ENCODE measurements around the gene WDFY4. TPM values are rescaled to one million over a fixed set of nuclear protein-coding genes. Genes with fewer than 3 reads are reported as not detected.

The WDFY4 gene
- total RNA-seq, 1 experiment from 2014 or later = not detected

GRCh38 chr10:48820699-48821098 is 136.0 kb downstream of the WDFY4 start:
- Mint-ChIP-seq H3K4me1 (no peaks in the 10 kb centered on the region), H3K36me3 (ENCODE audit: insufficient read depth in 1 of 3, low read depth in 3 of 3) (no peaks in the 10 kb centered on the region), H3K27me3 (ENCODE audit: low read depth) (peaks cover 6% of the 10 kb centered on the region)

More at GRCh38 chr10:48820699-48821098, 136.0 kb downstream of the WDFY4 start:
- H2BK20ac ChIP-seq (ENCODE audit: low read depth, low read length, poor library complexity, severe bottlenecking) = no peak overlapping the region
- H3T11ph ChIP-seq (ENCODE audit: low read length) = no peak overlapping the region
- no peak overlapping the region for H3K18ac ChIP-seq (ENCODE audit: insufficient read length, low read depth, low read length)
- H3K4ac ChIP-seq (ENCODE audit: low read depth, low read length) = no peak overlapping the region
- no peak overlapping the region for H3K56ac ChIP-seq (ENCODE audit: insufficient read length, low read depth, low read length)
- H4K5ac ChIP-seq (ENCODE audit: insufficient read length, low read depth, low read length) = no peak overlapping the region
- TF ChIP-seq CTCF (conservative IDR thresholded peaks at IDR 0.05) = no peak
- H3K9me3 ChIP-seq (ENCODE audit: control insufficient read depth, low read depth, low read length) = no peaks in the 10 kb centered on the region
- H3K79me2 ChIP-seq (ENCODE audit: insufficient read depth, low read length) = no peaks in the 10 kb centered on the region
- H3K14ac ChIP-seq (ENCODE audit: insufficient read depth, low read length) = no peak overlapping the region; the same call in 1 of the 2 replicates
- no peaks in the 10 kb centered on the region for H3K23me2 ChIP-seq (ENCODE audit: insufficient read length, low read depth, low read length, poor library complexity, severe bottlenecking)
- no peak overlapping the region for H2BK5ac ChIP-seq (ENCODE audit: insufficient read length, low read length)
- H2BK12ac ChIP-seq (ENCODE audit: insufficient read length, low read depth, low read length) = no peak overlapping the region
- Mint-ChIP-seq H3K27ac (no peak overlapping the region; a peak in 1 of 7 replicates), H3K9me3 (no peaks in the 10 kb centered on the region; a peak in 1 of 5 replicates), H3K4me3 (no peak overlapping the region)
- no peak overlapping the region for H3K9ac ChIP-seq (ENCODE audit: extremely low read depth, insufficient read length, low read length)
- no peaks in the 10 kb centered on the region for H3K79me1 ChIP-seq (ENCODE audit: insufficient read depth, low read depth, low read length, poor library complexity, severe bottlenecking)
- no peak overlapping the region for H2BK15ac ChIP-seq (ENCODE audit: low read depth, low read length)
- no peak overlapping the region for H3K4me2 ChIP-seq (ENCODE audit: insufficient read depth, insufficient read length, low read length)
- DNase-seq = no peak
- H4K8ac ChIP-seq (replicated peaks; ENCODE audit: insufficient read length, low read depth, low read length) = no peak overlapping the region
- no peak overlapping the region for H2BK120ac ChIP-seq (ENCODE audit: low read depth, low read length, poor library complexity, severe bottlenecking)
- H3K23ac ChIP-seq (ENCODE audit: insufficient read length, low read depth, low read length) = no peak overlapping the region
- no peak overlapping the region for H3K27ac ChIP-seq (ENCODE audit: insufficient read length, low read depth, low read length)
- no CpG with 5 or more reads among the region's 10 CpGs for WGBS (ENCODE audit: extremely low coverage, insufficient read length, low lambda C conversion rate)
- H3K4me1 ChIP-seq (ENCODE audit: insufficient read depth, low read length) = no peaks in the 10 kb centered on the region
- H4K91ac ChIP-seq (ENCODE audit: insufficient read length, low read depth, low read length) = no peak overlapping the region
- no peak overlapping the region for H2AFZ ChIP-seq (ENCODE audit: low read length)
- H2AK5ac ChIP-seq (ENCODE audit: insufficient read length, low read length) = no peak overlapping the region
- H4K20me1 ChIP-seq (ENCODE audit: control insufficient read depth, insufficient read depth, insufficient read length) = no peaks in the 10 kb centered on the region
- H3K27me3 ChIP-seq (ENCODE audit: insufficient read depth, low read length) = no peaks in the 10 kb centered on the region

Measured in H9 (cell line).